ENCODE results near the gene PNPLA7. TPM values are rescaled to one million over a fixed set of nuclear protein-coding genes. Genes with fewer than 3 reads are reported as not detected.

The PNPLA7 gene
- total and polyA plus RNA-seq, 10 of the 15 experiments (the other 5 are each of a cell fraction or from before 2014, with no cell fraction given): 0.04 to 0.85 (median 0.19) TPM; not detected in 1

GRCh38 chr9:137423514-137424291, 126.5 kb downstream of the PNPLA7 start:
- in situ Hi-C loops (cut with MboI): no loop called here
- Histone ChIP-seq H3K4me1 (ENCODE audit: control insufficient read depth, insufficient read depth, low read length) (no peaks in the 10 kb centered on the region; the same call in 1 of the 2 replicates), H3K27me3 (replicated peaks in 1 of 2; ENCODE audit: control insufficient read depth in 2 of 2, insufficient read depth in 2 of 2, low read length in 1 of 2) (no peaks in the 10 kb centered on the region; a peak in 2 of 4 replicates), H2AFZ (ENCODE audit: control insufficient read depth, low read depth, low read length) (peak overlapping the region; percentile 69), H4K20me1 (ENCODE audit: control insufficient read depth, insufficient read depth) (no peaks in the 10 kb centered on the region), H3K79me2 (ENCODE audit: control insufficient read depth, insufficient read depth, low read length) (peaks cover 11% of the 10 kb centered on the region), H3K9ac (ENCODE audit: control insufficient read depth, insufficient read depth, low read length) (peak overlapping the region; percentile 60), H3K36me3 (ENCODE audit: control insufficient read depth in 2 of 2, insufficient read depth in 2 of 2, low read length in 1 of 2) (no peaks in the 10 kb centered on the region), H3K4me2 (ENCODE audit: control insufficient read depth, insufficient read depth) (peak overlapping the region; percentile 67), H3K4me3 (peak overlapping the region; percentile 65), H3K27ac (ENCODE audit: control insufficient read depth, insufficient read depth) (peak overlapping the region; percentile 10; the same call in 1 of the 2 replicates), H3K9me3 (replicated peaks; ENCODE audit: control insufficient read depth, insufficient read depth, low read length) (no peaks in the 10 kb centered on the region)
- WGBS (ENCODE audit: insufficient coverage, insufficient replicate concordance, low lambda C conversion rate, missing lambda C conversion rate): 22% methylated on average over 51 of the region's 77 CpGs
- intact Hi-C loops (cut with micrococcal nuclease; ENCODE audit: unreplicated experiment): loop anchor here (2.0 to 10.0 kb wide), 3 partner anchors 21 to 121 kb away; partner anchors contain the start of gene NRARP
- no peak for FAIRE-seq
- DNase-seq (ENCODE audit: low read depth, low spot score): no peak
- ChIA-PET POLR2A (interaction anchor here (0.6 to 1.8 kb wide), 7 partner anchors 15 to 338 kb away, joined by 3 to 6 read pairs (median 4); partner anchors contain the start of genes NRARP and TOR4A), SMC1A (ENCODE audit: uncharacterized antibody, unreplicated experiment) (no interaction called here), RAD21 (ENCODE audit: unreplicated experiment) (interaction anchor here (1.2 to 1.4 kb wide), 2 partner anchors 22 to 101 kb away, joined by 4 read pairs; no protein-coding TSS in a partner anchor), CTCF (interaction anchor here (0.9 to 3.3 kb wide), 8 partner anchors 12 to 187 kb away, joined by 3 to 16 read pairs (median 5); partner anchors contain the start of gene NRARP)
- BruUV-seq (replicated peaks): no TSS peak
- peak; percentile 39 for ATAC-seq
- TF ChIP-seq CTCF (IDR thresholded peaks at IDR 0.05 in 2 of 3, conservative IDR thresholded peaks at IDR 0.05 in 1 of 3; ENCODE audit: control insufficient read depth in 2 of 3, extremely low read depth in 1 of 3, insufficient read depth in 1 of 3, low read depth in 3 of 3, low read length in 3 of 3) (peak in 1 of 3 experiments; percentile 0; a peak in 1 of 6 replicates), GATAD2B (conservative IDR thresholded peaks at IDR 0.05; ENCODE audit: low read depth) (0 out of 2 replicates have a peak, but pooled peaks have one; percentile 18), LARP7 (IDR thresholded peaks at IDR 0.05) (peak; percentile 14; the same call in 1 of the 2 replicates), RCOR1 (conservative IDR thresholded peaks at IDR 0.05; ENCODE audit: low read depth, low read length) (no peak), DPF2 (IDR thresholded peaks at IDR 0.05) (peak; percentile 14; the same call in 1 of the 2 replicates), NBN (IDR thresholded peaks at IDR 0.05) (no peak), ZNF384 (IDR thresholded peaks at IDR 0.05; ENCODE audit: borderline replicate concordance, low read depth, low read length) (no peak), BHLHE40 (IDR thresholded peaks at IDR 0.05; ENCODE audit: borderline replicate concordance in 1 of 2, low read depth in 2 of 2, low read length in 1 of 2) (no peak)

Measured in GM12878 (cell line).